Progenitor cell of endocrine pancreas (in vitro differentiated cells): ENCODE measurements around the gene MYPN. TPM values are rescaled to one million over a fixed set of nuclear protein-coding genes. Genes with fewer than 3 reads are reported as not detected.

ENCODE experiments used
- DNase-seq: peaks from one replicate; pipeline ENCODE4 v3.0.0; 2021; ENCODE audit warnings: low spot score; ENCODE audit not compliant: unreplicated experiment
- H3K27ac Mint-ChIP-seq: 2 replicates; pipeline ENCODE4 v1.8.0; 2021; ENCODE audit warnings: mild to moderate bottlenecking, moderate library complexity, mixed read lengths
- H3K27me3 Mint-ChIP-seq: 2 replicates; pipeline ENCODE4 v1.8.0; 2021; ENCODE audit warnings: mixed read lengths
- H3K36me3 Mint-ChIP-seq: 2 replicates; pipeline ENCODE4 v1.8.0; 2022; ENCODE audit warnings: mixed read lengths; ENCODE audit not compliant: insufficient read depth
- H3K4me1 Mint-ChIP-seq: 2 replicates; pipeline ENCODE4 v1.8.0; 2021; ENCODE audit warnings: low read depth, mixed read lengths
- H3K4me3 Mint-ChIP-seq: 2 replicates; pipeline ENCODE4 v1.8.0; 2021; ENCODE audit warnings: low read depth, mild to moderate bottlenecking, moderate library complexity, mixed read lengths
- H3K9me3 Mint-ChIP-seq: 2 replicates; pipeline ENCODE4 v1.8.0; 2021; ENCODE audit warnings: low read depth, mixed read lengths
- CTCF ChIP-seq: fragments of 200-600 bp; sonication (generic); IDR thresholded peaks from one replicate; pipeline ENCODE4 v1.5.0; 2021; ENCODE audit warnings: antibody characterized with exemption, mild to moderate bottlenecking; ENCODE audit not compliant: unreplicated experiment
- total RNA-seq: library from RNA; stranded (reverse); gene quantifications from 2 replicates; pipeline ENCODE4 v1.2.1, GENCODE V29; 2021

Gene MYPN
- total RNA-seq, 1 donor from 2014 or later = 0.05 TPM

- H3K27me3 Mint-ChIP-seq = peaks cover 6% of the 10 kb centered on the region
- H3K4me1 Mint-ChIP-seq = no peaks in the 10 kb centered on the region
- TF ChIP-seq CTCF = no peak
- no peaks in the 10 kb centered on the region for H3K36me3 Mint-ChIP-seq
- no peak overlapping the region for H3K27ac Mint-ChIP-seq
- H3K4me3 Mint-ChIP-seq = no peak overlapping the region
- no peak for DNase-seq
- H3K9me3 Mint-ChIP-seq = no peaks in the 10 kb centered on the region
These were observed 9.4 kb downstream of the MYPN start for GRCh38 chr10:68118657-68119056.

GRCh38 chr10:68121020-68121743 lies 11.9 kb downstream of the MYPN start:
- H3K9me3 Mint-ChIP-seq = no peaks in the 10 kb centered on the region
- no peak for DNase-seq
- peaks cover 5% of the 10 kb centered on the region for H3K4me1 Mint-ChIP-seq
- H3K27ac Mint-ChIP-seq = no peak overlapping the region
- H3K27me3 Mint-ChIP-seq = peaks cover 4% of the 10 kb centered on the region
- TF ChIP-seq CTCF = no peak
- H3K36me3 Mint-ChIP-seq = no peaks in the 10 kb centered on the region
- H3K4me3 Mint-ChIP-seq = no peak overlapping the region

GRCh38 chr10:68121852-68122251 lies 12.6 kb downstream of the MYPN start:
- Mint-ChIP-seq H3K27ac (no peak overlapping the region), H3K4me1 (peaks cover 5% of the 10 kb centered on the region), H3K27me3 (peaks cover 4% of the 10 kb centered on the region), H3K36me3 (no peaks in the 10 kb centered on the region), H3K4me3 (no peak overlapping the region), H3K9me3 (no peaks in the 10 kb centered on the region)
- DNase-seq = no peak
- TF ChIP-seq CTCF = no peak

GRCh38 chr10:68124718-68125117 lies 15.4 kb downstream of the MYPN start:
- TF ChIP-seq CTCF = no peak
- H3K36me3 Mint-ChIP-seq = no peaks in the 10 kb centered on the region
- no peak overlapping the region for H3K4me3 Mint-ChIP-seq
- no peaks in the 10 kb centered on the region for H3K9me3 Mint-ChIP-seq
- H3K27me3 Mint-ChIP-seq = peaks cover 4% of the 10 kb centered on the region
- H3K4me1 Mint-ChIP-seq = peaks cover 5% of the 10 kb centered on the region
- H3K27ac Mint-ChIP-seq = no peak overlapping the region
- no peak for DNase-seq

- no peak overlapping the region for H3K27ac Mint-ChIP-seq
- no peaks in the 10 kb centered on the region for H3K36me3 Mint-ChIP-seq
- no peak for DNase-seq
- TF ChIP-seq CTCF = no peak
- no peaks in the 10 kb centered on the region for H3K9me3 Mint-ChIP-seq
- no peak overlapping the region for H3K4me3 Mint-ChIP-seq
- H3K4me1 Mint-ChIP-seq = peaks cover 5% of the 10 kb centered on the region
- H3K27me3 Mint-ChIP-seq = peaks cover 4% of the 10 kb centered on the region
These were observed 16.5 kb downstream of the MYPN start for GRCh38 chr10:68125772-68126171.
